GM21529 (cell line): ENCODE data around the gene SPINT3.

Experiments
- ATAC-seq: cut with Tn5 transposase; IDR thresholded peaks from one replicate; pipeline ENCODE4 v1.9.1; 2021; ENCODE audit not compliant: unreplicated experiment

SPINT3 gene

DNA sequence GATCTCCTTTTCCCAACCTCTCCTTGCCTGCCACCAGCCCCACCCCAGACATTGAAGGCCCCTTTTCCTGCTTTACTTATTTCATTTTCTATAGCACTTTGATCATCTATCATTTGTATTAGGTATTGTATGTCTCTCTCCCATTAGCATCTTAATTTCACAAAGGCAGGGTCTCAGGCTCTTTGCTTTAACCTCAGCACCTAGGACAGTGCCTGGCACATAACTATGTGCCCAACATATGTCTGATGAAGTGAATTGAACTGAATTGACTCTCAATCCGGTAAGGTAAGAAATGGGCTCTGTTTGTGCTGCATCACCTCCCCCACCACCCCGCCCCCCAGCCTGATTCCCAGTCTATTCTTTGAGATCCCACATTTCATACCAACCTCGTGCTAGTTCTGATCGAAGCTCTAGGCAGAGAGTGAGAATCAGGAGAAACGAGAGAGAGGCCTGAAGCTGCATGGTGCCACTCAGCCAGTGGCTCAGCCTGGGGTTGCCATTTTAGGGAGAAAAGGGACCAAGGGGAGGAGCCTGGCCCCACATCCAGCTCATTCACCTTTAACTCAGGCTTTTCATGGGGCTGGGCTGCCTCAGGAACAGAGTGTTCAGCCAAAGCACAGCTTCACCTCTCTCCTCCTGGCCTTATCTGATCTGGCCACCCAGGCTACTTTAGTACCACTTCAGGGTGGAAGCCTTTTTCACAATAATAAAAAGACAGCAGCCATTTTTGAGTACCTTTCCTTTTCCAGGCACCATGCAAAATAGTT lies at the start of gene SPINT3:
Gene SPINT3 (minus strand): TSS at position 476 of the 767 bp plus-strand sequence. CDS start 14 bp downstream, at position 462.
- no peak for ATAC-seq

DNA sequence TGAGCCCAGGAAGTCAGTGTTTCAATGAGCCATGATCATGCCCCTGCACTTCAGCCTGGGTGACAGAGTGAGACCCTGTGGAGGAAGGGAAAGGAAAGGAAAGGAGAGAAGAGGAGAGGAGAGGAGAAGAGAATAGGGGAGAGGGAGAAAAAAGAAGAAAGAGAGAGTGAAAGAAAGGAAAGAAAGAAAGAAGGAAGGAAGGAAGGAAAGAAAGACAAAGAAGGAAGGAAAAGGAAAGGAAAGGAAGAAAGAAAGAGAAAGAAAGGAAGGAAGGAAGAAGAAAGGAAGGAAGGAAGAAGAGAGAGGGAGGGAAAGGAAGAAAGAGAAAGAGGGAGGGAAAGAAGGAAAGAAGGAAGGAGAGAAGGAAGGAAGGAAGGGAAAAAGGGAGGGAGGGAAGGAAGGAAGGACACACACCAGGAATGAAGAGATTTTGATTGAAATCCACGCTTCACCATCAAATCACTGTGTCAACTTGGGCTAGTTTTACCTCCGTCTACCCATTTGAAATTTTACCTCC lies 49.4 kb upstream of the SPINT3 start:
- no peak for ATAC-seq

DNA sequence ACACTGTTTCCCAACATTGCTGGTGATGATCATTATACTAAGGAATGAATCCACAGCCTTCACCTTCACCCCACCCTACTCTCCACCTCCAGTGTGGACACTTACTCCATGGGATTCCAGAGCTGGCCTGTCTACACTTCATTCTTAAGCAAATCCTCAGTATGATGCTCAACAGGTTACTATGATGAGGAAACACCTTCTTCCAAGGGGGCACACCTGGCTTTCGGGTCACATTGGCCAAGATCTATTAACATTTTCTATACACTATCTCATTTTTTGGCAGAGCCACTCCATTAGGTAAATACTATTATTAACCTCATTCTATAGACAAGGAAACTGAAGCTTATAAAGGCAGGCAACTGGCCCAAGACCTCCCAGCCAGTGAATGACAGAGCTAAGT lies 39.8 kb upstream of the SPINT3 start:
- ATAC-seq: no peak

GRCh38 chr20:45552456-45552855 lies 37.0 kb upstream of the SPINT3 start:
- no peak for ATAC-seq

- ATAC-seq: no peak
Measured at GRCh38 chr20:45550765-45551164, 35.3 kb upstream of the SPINT3 start.

GRCh38 chr20:45548410-45548809 lies 33.0 kb upstream of the SPINT3 start:
- no peak for ATAC-seq

DNA sequence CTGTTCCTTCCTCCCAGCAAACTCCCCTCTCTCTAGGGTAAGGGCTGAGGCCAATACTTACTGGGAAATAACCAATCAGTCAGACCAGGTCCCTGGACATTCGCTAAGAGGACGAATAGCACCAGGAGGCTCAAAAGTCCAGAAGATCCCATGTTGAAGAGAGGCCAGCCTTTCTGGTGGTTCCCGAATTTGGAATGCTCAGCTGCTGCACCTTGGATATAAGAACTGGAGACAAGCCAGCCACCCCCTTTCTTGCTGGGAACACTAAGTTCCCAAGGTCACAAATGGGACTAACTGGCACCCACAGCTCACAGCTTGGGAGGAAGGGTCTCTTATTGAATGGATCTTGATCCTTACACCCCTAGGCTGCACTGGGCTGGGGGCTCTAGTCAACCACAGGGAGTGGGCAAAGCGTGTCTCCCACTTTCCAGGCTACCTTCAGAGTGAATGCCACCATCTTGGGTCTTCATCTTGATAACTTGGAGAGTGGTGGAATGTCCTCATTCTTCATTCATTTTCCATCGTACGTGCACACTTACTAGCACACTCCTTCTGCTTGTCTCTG lies 31.9 kb upstream of the SPINT3 start, which contains the start of gene EPPIN:
Gene EPPIN (minus strand): TSS at position 196 of the 565 bp plus-strand sequence. CDS start 44 bp downstream, at position 152.
- ATAC-seq: no peak

DNA sequence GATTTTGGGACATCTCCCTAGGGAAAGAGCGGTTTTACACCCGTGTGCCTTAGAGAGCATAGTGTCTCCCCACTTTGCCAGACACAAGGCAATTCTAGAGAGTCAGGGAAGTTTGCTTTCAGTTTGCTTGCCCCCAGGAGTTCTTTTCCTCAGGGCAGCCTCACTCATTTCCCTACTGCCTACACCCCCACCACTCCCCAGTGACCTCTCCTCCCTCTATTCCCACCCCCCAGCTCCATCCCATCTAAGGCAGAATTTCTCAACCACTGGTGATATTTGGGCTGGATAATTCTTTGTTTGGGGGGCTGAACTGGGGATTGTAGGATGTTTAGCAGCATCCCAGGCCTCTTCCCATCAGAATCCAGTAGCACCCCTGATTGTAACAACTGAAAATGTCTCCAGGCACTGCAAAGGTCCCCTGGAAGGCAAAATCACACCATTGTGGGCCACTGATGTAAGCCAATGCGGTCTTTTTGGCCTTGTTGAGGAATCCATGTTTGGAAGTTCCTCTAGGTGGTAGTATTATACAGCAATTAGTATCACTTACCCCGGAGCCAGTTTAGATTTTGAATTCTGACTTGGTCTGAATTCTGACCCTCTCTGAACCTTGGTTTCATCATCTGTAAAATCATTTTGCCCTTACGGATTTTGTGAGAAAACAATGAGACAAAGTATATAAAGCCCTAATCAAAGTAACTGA lies 30.5 kb upstream of the SPINT3 start:
- no peak for ATAC-seq

GRCh38 chr20:45545351-45545750 lies 29.9 kb upstream of the SPINT3 start:
- no peak for ATAC-seq

DNA sequence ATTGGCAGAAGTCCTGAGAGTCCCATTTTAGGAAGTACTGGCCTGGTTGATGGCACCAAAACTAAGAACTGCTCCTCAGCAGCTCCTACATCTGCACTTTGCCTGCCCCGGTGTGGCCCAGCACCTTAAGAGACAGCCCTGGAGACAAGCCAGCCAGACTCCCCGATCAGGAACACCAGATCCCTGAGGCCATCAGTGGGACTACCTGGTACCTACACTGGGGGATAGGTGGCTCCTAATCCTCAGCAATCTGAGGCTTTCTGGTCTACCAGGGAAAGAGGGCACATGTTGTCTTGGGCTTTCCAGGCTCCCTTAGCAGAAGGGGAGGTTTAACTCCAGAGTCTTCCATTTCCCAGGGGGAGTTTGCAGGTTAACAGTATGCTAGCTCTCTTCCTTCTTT lies 24.0 kb upstream of the SPINT3 start, which contains the start of gene WFDC6:
Gene WFDC6 (minus strand): TSS at position 101 of the 400 bp plus-strand sequence. CDS start 75 bp downstream, at position 26.
- no peak for ATAC-seq

- ATAC-seq: no peak
Measured at GRCh38 chr20:45538209-45538799, 22.9 kb upstream of the SPINT3 start.

GRCh38 chr20:45527294-45527693 lies 11.9 kb upstream of the SPINT3 start:
- no peak for ATAC-seq

- ATAC-seq: no peak
Measured at GRCh38 chr20:45523821-45524220, 8.4 kb upstream of the SPINT3 start.

- ATAC-seq: no peak
Measured at GRCh38 chr20:45518282-45518681, 2.9 kb upstream of the SPINT3 start.

- no peak for ATAC-seq
Measured at GRCh38 chr20:45510242-45510862, 5.1 kb downstream of the SPINT3 start.

DNA sequence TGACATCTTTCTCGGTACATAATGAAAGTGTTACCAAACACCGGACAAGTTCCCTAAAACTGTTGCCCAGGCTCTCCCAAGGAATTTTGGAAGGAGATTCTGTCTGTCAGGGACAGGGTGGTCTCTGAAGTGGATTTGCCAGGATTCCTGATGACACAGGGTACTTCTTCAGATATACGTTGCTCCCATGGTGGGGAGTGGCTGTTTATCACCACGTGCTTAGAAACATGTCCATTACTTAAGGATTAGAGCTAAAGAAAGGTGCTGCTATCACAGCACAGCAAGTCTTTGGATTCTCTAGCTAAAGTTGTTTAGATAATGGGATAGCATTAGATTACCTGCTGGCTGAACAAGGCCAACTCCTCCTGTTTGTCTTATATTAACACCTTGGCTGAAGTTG lies 6.3 kb downstream of the SPINT3 start:
- ATAC-seq: no peak

DNA sequence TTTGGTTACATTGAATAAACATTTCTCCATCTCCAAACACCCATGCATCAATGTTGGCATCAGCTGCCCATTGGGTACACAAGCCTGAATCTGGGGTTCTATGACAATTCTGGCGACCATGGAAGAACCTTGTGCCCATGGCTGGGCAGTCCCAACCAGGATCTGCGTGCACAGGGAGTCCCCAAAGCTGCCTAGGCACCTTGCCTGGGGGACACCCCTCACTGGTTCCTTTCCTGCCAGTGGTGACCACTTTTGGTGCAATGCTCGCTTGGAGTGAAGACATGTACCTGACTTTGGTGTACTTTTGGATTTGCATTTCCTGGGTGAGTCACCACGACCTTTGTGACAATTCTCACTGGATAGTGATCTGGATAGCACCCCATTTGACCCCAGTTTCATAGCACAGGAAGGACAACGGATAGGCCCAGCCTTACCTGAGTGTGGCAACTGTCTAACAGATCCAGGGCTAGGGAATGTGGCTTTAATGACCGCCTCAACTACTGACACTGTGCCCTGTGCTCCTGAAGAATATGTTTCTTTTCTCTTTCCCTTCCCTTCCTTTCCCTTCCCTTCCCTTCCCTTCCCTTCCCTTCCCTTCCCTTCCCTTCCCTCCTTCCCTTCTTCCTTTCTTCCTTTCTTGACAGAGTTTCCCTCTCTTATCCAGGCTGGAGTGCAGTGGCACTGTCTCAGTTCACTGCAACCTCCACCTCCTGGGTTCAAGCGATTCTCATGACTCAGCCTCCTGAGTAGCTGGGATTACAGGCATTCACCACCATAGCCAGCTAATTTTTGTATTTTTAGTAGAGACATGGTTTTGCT lies 7.1 kb downstream of the SPINT3 start:
- ATAC-seq: no peak

GRCh38 chr20:45507011-45507820 lies 8.2 kb downstream of the SPINT3 start:
- ATAC-seq: peak; percentile 42

DNA sequence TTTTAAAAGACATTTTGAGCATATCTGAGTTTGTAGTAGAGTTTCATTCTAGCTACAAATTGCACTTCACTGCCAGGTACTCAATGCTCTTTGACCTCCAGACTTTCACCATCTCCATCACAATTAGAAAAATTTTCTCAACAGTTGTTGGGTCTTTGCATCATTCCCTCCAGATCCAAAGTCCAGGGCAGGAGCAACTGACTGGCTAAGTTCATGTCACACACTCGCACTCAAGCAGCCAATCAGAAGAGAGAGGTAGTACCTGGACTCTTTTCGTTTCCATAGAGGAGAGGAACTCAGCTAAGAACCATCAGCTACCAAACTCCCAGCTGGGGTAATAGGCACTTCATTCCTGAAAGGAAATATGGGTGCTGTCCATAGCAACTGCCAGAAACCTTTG lies 9.0 kb downstream of the SPINT3 start:
- ATAC-seq: no peak
